Naive thymus-derived CD8-positive, alpha-beta T cell (primary cell): ENCODE results near the gene USP37. TPM values are rescaled to one million over a fixed set of nuclear protein-coding genes. Genes with fewer than 3 reads are reported as not detected.

Experiments
- ATAC-seq, 2 donors: fragments of 150-1000 bp; cut with Tn5 transposase in 1 of 2; sonication (Bioruptor Pico), chemical (Tn5 transposase) in 1 of 2; 1 replicate in 1 of 2; 2 replicates in 1 of 2; pipeline ENCODE4 v1.10.0; 2021; ENCODE audit warnings: mild to moderate bottlenecking in 2 of 2, moderate library complexity in 2 of 2
- POLR2A ChIA-PET: fragments of 350-600 bp; sonication (Branson Sonifier 250); formaldehyde crosslinking; loops from one replicate; lab custom pipeline; 2021; ENCODE audit warnings: antibody characterized with exemption; lab: Charles Lee
- DNase-seq, 10 donors: peaks; one replicate each; pipeline versions ENCODE4 v3.0.0 to v3.0.0-alpha.2; 2020 to 2022
- H3K27ac Mint-ChIP-seq, 10 donors: one replicate each; pipeline ENCODE4 v1.8.0; 2020 to 2022; ENCODE audit warnings: mild to moderate bottlenecking in 10 of 10, mixed read lengths in 10 of 10, moderate library complexity in 4 of 10, inconsistent platforms in 1 of 10
- H3K27me3 Mint-ChIP-seq, 5 donors: one replicate each; pipeline ENCODE4 v1.8.0; 2021 to 2022; ENCODE audit warnings: mixed read lengths in 5 of 5
- H3K36me3 Mint-ChIP-seq, 3 donors: one replicate each; pipeline ENCODE4 v1.8.0; 2020 to 2022; ENCODE audit warnings: mixed read lengths in 3 of 3, mild to moderate bottlenecking in 2 of 3, inconsistent platforms in 1 of 3
- H3K4me1 Mint-ChIP-seq, 4 donors: one replicate each; pipeline ENCODE4 v1.8.0; 2021 to 2022; ENCODE audit warnings: mixed read lengths in 4 of 4
- H3K4me3 Mint-ChIP-seq, 10 donors: one replicate each; pipeline ENCODE4 v1.8.0; 2020 to 2022; ENCODE audit warnings: mild to moderate bottlenecking in 10 of 10, mixed read lengths in 10 of 10, moderate library complexity in 6 of 10, inconsistent platforms in 1 of 10
- H3K9me3 Mint-ChIP-seq, 9 donors: one replicate each; pipeline ENCODE4 v1.8.0; 2020 to 2022; ENCODE audit warnings: mixed read lengths in 9 of 9, mild to moderate bottlenecking in 3 of 9, inconsistent platforms in 1 of 9, moderate library complexity in 1 of 9
- microRNA-seq: library from miRNA; unstranded; fragments of <30 nt; microRNA quantifications from one replicate; pipeline ENCODE4 v1.2.0, GENCODE V29; 2022; ENCODE audit warnings: borderline microRNAs expressed
- polyA plus RNA-seq, 3 donors: library from polyadenylated mRNA; unstranded; fragments of 300-500 nt; fragmentation: Illumina TruSeq; gene quantifications; one replicate each; pipeline ENCODE4 v1.2.3, GENCODE V29; 2021
- total RNA-seq, 8 experiments: library from RNA in 2 of 8; stranded (reverse) in 2 of 8; gene quantifications; one replicate each; pipeline ENCODE4 v1.2.3 and lab custom pipeline; 2021 to 2026

USP37 gene
- total and polyA plus RNA-seq, 5 experiments from 2014 or later = 8.6 to 25.2 (median 11.6) TPM

GRCh38 chr2:218403810-218404209, 164.3 kb downstream of the USP37 start:
- POLR2A ChIA-PET = interaction anchor here (0.7 to 5.0 kb wide), 5 partner anchors 8 to 481 kb away, joined by 3 to 69 read pairs (median 5); no protein-coding TSS in a partner anchor
- no peak for ATAC-seq

DNA sequence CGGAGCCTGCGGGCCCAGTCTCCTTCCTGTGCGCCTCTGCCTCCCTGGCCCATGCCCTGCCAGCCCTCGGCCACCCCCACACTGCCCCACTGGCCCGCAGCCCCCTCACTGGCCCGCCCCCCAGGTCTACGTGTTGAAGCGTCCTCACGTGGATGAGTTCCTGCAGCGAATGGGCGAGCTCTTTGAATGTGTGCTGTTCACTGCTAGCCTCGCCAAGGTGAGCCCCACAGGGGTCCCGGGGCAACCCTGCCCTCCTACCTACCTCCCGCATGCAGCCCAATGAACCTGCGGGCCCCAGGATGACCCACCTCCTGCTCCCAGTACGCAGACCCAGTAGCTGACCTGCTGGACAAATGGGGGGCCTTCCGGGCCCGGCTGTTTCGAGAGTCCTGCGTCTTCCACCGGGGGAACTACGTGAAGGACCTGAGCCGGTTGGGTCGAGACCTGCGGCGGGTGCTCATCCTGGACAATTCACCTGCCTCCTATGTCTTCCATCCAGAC, 165.2 kb downstream of the USP37 start:
- POLR2A ChIA-PET = interaction anchor here (1.2 kb wide), 1 partner anchor 269 kb away, joined by 3 read pairs; the partner anchor contains the start of genes RNF25 and STK36
- DNase-seq = no peak
- peak overlapping the region in 4 of 10 donors; percentile 18 to 63 (median 40) for H3K4me3 Mint-ChIP-seq

More at GRCh38 chr2:218403810-218404209, 164.3 kb downstream of the USP37 start:
- peaks cover 29 to 74% (median 65%) of the 10 kb centered on the region in 4 donors for H3K4me1 Mint-ChIP-seq
- H3K27ac Mint-ChIP-seq = peak overlapping the region in 8 of 10 donors; percentile 11 to 92 (median 77)
- H3K27me3 Mint-ChIP-seq = no peaks in the 10 kb centered on the region
- DNase-seq = no peak
- peak overlapping the region in 7 of 10 donors; percentile 6 to 63 (median 36) for H3K4me3 Mint-ChIP-seq
- peaks cover 0 to 28% (median 6%) of the 10 kb centered on the region in 3 donors for H3K36me3 Mint-ChIP-seq
- H3K9me3 Mint-ChIP-seq = no peaks in the 10 kb centered on the region

GRCh38 chr2:218402491-218402901, 165.7 kb downstream of the USP37 start:
- Mint-ChIP-seq H3K4me1 (peaks cover 31 to 72% (median 62%) of the 10 kb centered on the region in 4 donors), H3K27me3 (no peaks in the 10 kb centered on the region), H3K9me3 (no peaks in the 10 kb centered on the region), H3K27ac (peak overlapping the region in 4 of 10 donors; percentile 33 to 97 (median 54)), H3K36me3 (peaks cover 0 to 28% (median 6%) of the 10 kb centered on the region in 3 donors), H3K4me3 (peak overlapping the region in 8 of 10 donors; percentile 15 to 96 (median 48))
- ATAC-seq (no peak), DNase-seq (no peak)
- POLR2A ChIA-PET = interaction anchor here (1.2 kb wide), 1 partner anchor 269 kb away, joined by 3 read pairs; the partner anchor contains the start of genes RNF25 and STK36

More for the DNA sequence above, 165.2 kb downstream of the USP37 start:
- Mint-ChIP-seq H3K27me3 (no peaks in the 10 kb centered on the region), H3K9me3 (no peaks in the 10 kb centered on the region), H3K36me3 (peaks cover 0 to 28% (median 6%) of the 10 kb centered on the region in 3 donors), H3K27ac (peak overlapping the region in 4 of 10 donors; percentile 16 to 84 (median 67)), H3K4me1 (peaks cover 30 to 72% (median 62%) of the 10 kb centered on the region in 4 donors)
- ATAC-seq = no peak

- Mint-ChIP-seq H3K4me3 (peak overlapping the region; percentile 65 to 97 (median 74)), H3K36me3 (peaks cover 0 to 28% (median 6%) of the 10 kb centered on the region in 3 donors), H3K27ac (peak overlapping the region in 8 of 10 donors; percentile 37 to 97 (median 70)), H3K27me3 (no peaks in the 10 kb centered on the region), H3K4me1 (peaks cover 32 to 72% (median 62%) of the 10 kb centered on the region in 4 donors), H3K9me3 (no peaks in the 10 kb centered on the region)
- POLR2A ChIA-PET = interaction anchor here (0.5 to 1.2 kb wide), 4 partner anchors 35 to 619 kb away, joined by 3 to 4 read pairs (median 3); partner anchors contain the start of genes PNKD, RNF25 and STK36
- ATAC-seq (no peak), DNase-seq (no peak)
These were observed 166.3 kb downstream of the USP37 start for GRCh38 chr2:218401890-218402289.

DNA sequence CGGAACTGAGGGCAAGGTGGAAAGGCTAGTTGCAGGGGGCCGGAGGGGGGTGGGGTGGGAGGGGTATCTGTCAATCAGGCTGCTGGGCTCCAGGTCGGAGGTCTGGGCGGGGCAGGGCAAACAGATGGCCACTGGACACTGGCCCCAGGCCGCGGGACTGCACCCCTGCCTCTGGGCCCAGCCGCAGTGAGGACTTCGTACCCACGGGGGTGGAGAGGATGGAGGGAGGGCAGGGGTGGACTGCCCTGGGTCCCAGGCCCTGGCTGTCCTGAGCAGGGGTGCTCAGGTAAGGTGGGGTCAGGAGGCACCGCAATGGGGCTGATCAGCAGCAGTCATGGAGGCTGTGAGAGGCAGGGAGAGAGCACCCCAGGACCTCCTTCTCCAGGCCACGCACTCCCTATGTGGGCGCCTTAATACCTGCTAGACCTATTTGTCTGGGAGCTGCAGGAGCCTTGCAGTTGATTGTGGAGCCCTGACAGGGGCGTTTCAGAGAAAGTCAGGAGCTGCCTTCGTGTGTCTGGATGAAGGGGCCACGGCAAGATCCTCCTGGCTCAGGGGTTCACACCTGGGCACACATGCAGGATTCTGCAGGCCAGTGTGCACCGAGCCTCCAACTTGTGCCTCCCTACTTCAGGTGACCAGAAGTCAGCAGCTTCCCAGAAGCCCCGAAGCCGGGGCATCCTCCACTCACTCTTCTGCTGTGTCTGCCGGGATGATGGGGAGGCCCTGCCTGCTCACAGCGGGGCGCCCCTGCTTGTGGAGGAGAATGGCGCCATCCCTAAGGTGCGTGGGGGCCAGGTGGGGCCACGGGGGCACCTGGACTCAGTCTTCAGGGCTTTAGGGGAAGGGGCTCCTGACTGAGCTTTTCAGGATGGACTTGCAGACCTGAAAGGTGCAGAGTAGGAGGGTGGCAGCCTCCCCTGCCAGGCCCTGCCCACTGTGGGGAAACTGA, 166.9 kb downstream of the USP37 start:
- POLR2A ChIA-PET = interaction anchor here (0.5 to 2.1 kb wide), 9 partner anchors 34 to 618 kb away, joined by 3 to 11 read pairs (median 3); partner anchors contain the start of genes AAMP, BCS1L, PNKD and ZNF142
- DNase-seq (no peak), ATAC-seq (no peak)
- H3K9me3 Mint-ChIP-seq = no peaks in the 10 kb centered on the region
- H3K4me3 Mint-ChIP-seq = peak overlapping the region; percentile 65 to 97 (median 74)
- H3K27me3 Mint-ChIP-seq = no peaks in the 10 kb centered on the region
- H3K36me3 Mint-ChIP-seq = peaks cover 0 to 28% (median 6%) of the 10 kb centered on the region in 3 donors
- peak overlapping the region in 8 of 10 donors; percentile 37 to 97 (median 75) for H3K27ac Mint-ChIP-seq
- peaks cover 31 to 75% (median 62%) of the 10 kb centered on the region in 4 donors for H3K4me1 Mint-ChIP-seq

Small RNA genes within 50 kb of the gene (microRNA-seq; reads per million reads assigned to microRNA genes)
- gene MIR26B = 52,508 reads per million, percentile 97 among the genes with 10 or more reads in this experiment

Other genes with a start within 250 kb of the USP37 start
- not detected for gene CATIP, start 211.5 kb downstream of the USP37 start, total RNA-seq
- not detected for gene CATIP, start 211.5 kb downstream of the USP37 start, polyA plus RNA-seq
- gene SLC11A1, start 186.1 kb downstream of the USP37 start, total RNA-seq = 1 to 10 TPM in 1 of 2 experiments, under 1 TPM in 1; 0.47 to 1.2 TPM
- gene SLC11A1, start 186.1 kb downstream of the USP37 start, polyA plus RNA-seq = under 1 TPM; 0.27 to 0.90 (median 0.73) TPM
- gene CTDSP1, start 168.5 kb downstream of the USP37 start, total RNA-seq = 100 to 1,000 TPM; 143 to 144 TPM
- gene CTDSP1, start 168.5 kb downstream of the USP37 start, polyA plus RNA-seq = 10 to 100 TPM; 19.3 to 22.7 (median 19.8) TPM
- gene VIL1, start 149.2 kb downstream of the USP37 start, total RNA-seq = not detected
- gene VIL1, start 149.2 kb downstream of the USP37 start, polyA plus RNA-seq = under 1 TPM in 2 of 3 donors, not detected in 1; 0.03 to 0.05 TPM
- gene CNOT9, start 488 bp upstream of the USP37 start, total RNA-seq = 10 to 100 TPM; 55.0 to 64.0 TPM
- gene CNOT9, start 488 bp upstream of the USP37 start, polyA plus RNA-seq = 10 to 100 TPM; 17.5 to 19.9 (median 19.0) TPM
- 1 to 10 TPM in 1 of 2 experiments, under 1 TPM in 1; 0.58 to 1.3 TPM for gene PLCD4, start 39.5 kb upstream of the USP37 start, total RNA-seq
- under 1 TPM; 0.13 to 0.25 (median 0.15) TPM for gene PLCD4, start 39.5 kb upstream of the USP37 start, polyA plus RNA-seq
- 10 to 100 TPM; 45.0 to 48.6 TPM for gene ZNF142, start 91.3 kb upstream of the USP37 start, total RNA-seq
- gene ZNF142, start 91.3 kb upstream of the USP37 start, polyA plus RNA-seq = 10 to 100 TPM in 1 of 3 donors, 1 to 10 TPM in 2; 2.3 to 14.7 (median 5.1) TPM
- 10 to 100 TPM; 50.7 to 57.2 TPM for gene BCS1L, start 91.3 kb upstream of the USP37 start, total RNA-seq
- 10 to 100 TPM; 15.4 to 21.0 (median 15.8) TPM for gene BCS1L, start 91.3 kb upstream of the USP37 start, polyA plus RNA-seq
- gene RNF25, start 103.7 kb upstream of the USP37 start, total RNA-seq = 10 to 100 TPM; 35.8 to 39.6 TPM
- 10 to 100 TPM; 17.3 to 25.2 (median 20.5) TPM for gene RNF25, start 103.7 kb upstream of the USP37 start, polyA plus RNA-seq
- 10 to 100 TPM; 22.4 to 22.5 TPM for gene STK36, start 103.7 kb upstream of the USP37 start, total RNA-seq
- 1 to 10 TPM; 3.1 to 4.3 (median 3.6) TPM for gene STK36, start 103.7 kb upstream of the USP37 start, polyA plus RNA-seq
- 10 to 100 TPM; 20.4 to 23.1 TPM for gene TTLL4, start 142.5 kb upstream of the USP37 start, total RNA-seq
- 1 to 10 TPM; 2.2 to 5.4 (median 3.4) TPM for gene TTLL4, start 142.5 kb upstream of the USP37 start, polyA plus RNA-seq
- under 1 TPM; 0.31 to 0.49 TPM for gene CYP27A1, start 213.8 kb upstream of the USP37 start, total RNA-seq
- under 1 TPM; 0.14 to 0.53 (median 0.27) TPM for gene CYP27A1, start 213.8 kb upstream of the USP37 start, polyA plus RNA-seq